Measurements from ENCODE around the gene NAT8. TPM values are rescaled to one million over a fixed set of nuclear protein-coding genes. Genes with fewer than 3 reads are reported as not detected.

NAT8 gene
- total RNA-seq, 6 experiments from 2014 or later = 15.1 to 40.6 (median 32.7) TPM

DNA sequence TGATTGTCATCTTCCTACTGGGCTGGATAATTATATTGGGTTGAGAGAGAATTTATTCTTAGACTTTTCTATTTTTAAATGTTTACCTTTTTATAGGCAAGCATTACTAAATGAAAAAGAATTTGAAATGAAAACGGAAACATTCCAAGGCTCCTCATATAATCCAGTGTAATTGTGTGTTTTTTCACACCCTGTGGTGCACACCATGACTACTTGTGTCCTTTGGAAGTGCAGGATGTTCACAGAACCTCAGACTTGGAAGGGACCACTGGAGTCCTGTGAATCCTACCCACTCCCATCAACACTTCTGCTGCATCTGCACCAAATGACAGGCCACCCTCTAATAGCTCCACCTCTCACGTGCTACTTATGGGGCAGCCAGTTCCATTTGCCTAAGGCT is 48.0 kb downstream of the NAT8 start:
- Histone ChIP-seq H3K27me3 (no peaks in the 10 kb centered on the region), H3K4me3 (no peak overlapping the region), H3K27ac (no peak overlapping the region), H3K4me1 (no peaks in the 10 kb centered on the region), H3K9me3 (no peaks in the 10 kb centered on the region), H3K36me3 (no peaks in the 10 kb centered on the region)
- TF ChIP-seq, protein P1, sequence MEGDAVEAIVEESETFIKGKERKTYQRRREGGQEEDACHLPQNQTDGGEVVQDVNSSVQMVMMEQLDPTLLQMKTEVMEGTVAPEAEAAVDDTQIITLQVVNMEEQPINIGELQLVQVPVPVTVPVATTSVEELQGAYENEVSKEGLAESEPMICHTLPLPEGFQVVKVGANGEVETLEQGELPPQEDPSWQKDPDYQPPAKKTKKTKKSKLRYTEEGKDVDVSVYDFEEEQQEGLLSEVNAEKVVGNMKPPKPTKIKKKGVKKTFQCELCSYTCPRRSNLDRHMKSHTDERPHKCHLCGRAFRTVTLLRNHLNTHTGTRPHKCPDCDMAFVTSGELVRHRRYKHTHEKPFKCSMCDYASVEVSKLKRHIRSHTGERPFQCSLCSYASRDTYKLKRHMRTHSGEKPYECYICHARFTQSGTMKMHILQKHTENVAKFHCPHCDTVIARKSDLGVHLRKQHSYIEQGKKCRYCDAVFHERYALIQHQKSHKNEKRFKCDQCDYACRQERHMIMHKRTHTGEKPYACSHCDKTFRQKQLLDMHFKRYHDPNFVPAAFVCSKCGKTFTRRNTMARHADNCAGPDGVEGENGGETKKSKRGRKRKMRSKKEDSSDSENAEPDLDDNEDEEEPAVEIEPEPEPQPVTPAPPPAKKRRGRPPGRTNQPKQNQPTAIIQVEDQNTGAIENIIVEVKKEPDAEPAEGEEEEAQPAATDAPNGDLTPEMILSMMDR (IDR thresholded peaks at IDR 0.05) = no peak
- no peak for TF ChIP-seq POLR2A (IDR thresholded peaks at IDR 0.05)
- DNase-seq (no peak), ATAC-seq (no peak)
- 100% methylated on average over 1 of the region's 2 CpGs for WGBS (ENCODE audit: insufficient coverage, low coverage, low lambda C conversion rate, missing lambda C conversion rate)
- intact Hi-C loops (cut with DNase I) = no loop called here

DNA sequence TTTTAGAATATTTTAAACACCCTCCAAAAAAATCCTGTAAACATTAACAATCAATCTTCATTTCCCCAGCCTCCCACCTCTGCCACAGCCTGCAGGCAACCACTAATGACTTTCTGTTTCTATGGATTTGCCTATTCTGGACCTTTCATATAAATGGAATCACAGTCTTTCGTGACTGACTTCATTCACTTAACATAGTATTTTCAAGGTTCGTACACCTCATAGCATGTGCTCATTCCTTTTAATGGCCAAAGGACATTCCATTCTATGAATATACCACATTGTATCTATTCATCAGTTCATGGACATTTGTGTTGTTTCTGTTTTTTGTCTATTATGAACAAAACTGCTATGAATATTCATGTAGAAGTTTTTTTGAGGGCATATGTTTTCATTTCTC is 48.5 kb downstream of the NAT8 start:
- ATAC-seq = no peak
- 90% methylated on average over 2 of the region's 2 CpGs for WGBS (ENCODE audit: insufficient coverage, low coverage, low lambda C conversion rate, missing lambda C conversion rate)
- H3K4me1 ChIP-seq = no peaks in the 10 kb centered on the region
- intact Hi-C loops (cut with DNase I) = no loop called here
- H3K36me3 ChIP-seq = no peaks in the 10 kb centered on the region
- H3K27ac ChIP-seq = no peak overlapping the region
- TF ChIP-seq POLR2A (IDR thresholded peaks at IDR 0.05) = no peak
- TF ChIP-seq, protein P1 (IDR thresholded peaks at IDR 0.05) = no peak
- no peak for DNase-seq
- H3K9me3 ChIP-seq = no peaks in the 10 kb centered on the region
- H3K27me3 ChIP-seq = no peaks in the 10 kb centered on the region
- H3K4me3 ChIP-seq = no peak overlapping the region

Other genes starting within 250 kb of the NAT8 start
- gene TPRKB, start 94.9 kb upstream of the NAT8 start, total RNA-seq = 10 to 100 TPM in 5 of 6 experiments, 1 to 10 TPM in 1; 6.9 to 19.8 (median 11.5) TPM
- gene DUSP11, start 137.7 kb upstream of the NAT8 start, total RNA-seq = 10 to 100 TPM in 2 of 6 experiments, 1 to 10 TPM in 4; 5.7 to 14.2 (median 9.1) TPM
- under 1 TPM in 1 of 6 experiments, not detected in 5; 0.07 TPM for gene C2orf78, start 141.8 kb upstream of the NAT8 start, total RNA-seq
- 10 to 100 TPM; 10.9 to 23.9 (median 16.9) TPM for gene STAMBP, start 186.5 kb upstream of the NAT8 start, total RNA-seq

All from right lobe of liver (tissue), 6 donors.